Upper lobe of right lung (tissue), 1 donor: Measurements from ENCODE around the gene PSMD5. TPM values are rescaled to one million over a fixed set of nuclear protein-coding genes. Genes with fewer than 3 reads are reported as not detected.

ENCODE experiments used
- ATAC-seq: fragments of 200-7000 bp; cut with Tn5 transposase; one replicate; pipeline ENCODE4 v1.9.1; 2020; ENCODE audit warnings: mild to moderate bottlenecking, moderate library complexity
- DNase-seq: peaks from one replicate; pipeline ENCODE4 v3.0.0-alpha.2; 2020
- H3K27ac ChIP-seq: fragments of 200-600 bp; one replicate; pipeline ENCODE4 v1.8.0; 2022
- H3K27me3 ChIP-seq: fragments of 200-600 bp; one replicate; pipeline ENCODE4 v1.8.0; 2022; ENCODE audit warnings: mild to moderate bottlenecking
- H3K36me3 ChIP-seq: fragments of 200-600 bp; one replicate; pipeline ENCODE4 v1.8.0; 2022
- H3K4me1 ChIP-seq: fragments of 200-600 bp; one replicate; pipeline ENCODE4 v1.8.0; 2022
- H3K4me3 ChIP-seq: fragments of 200-600 bp; one replicate; pipeline ENCODE4 v1.8.0; 2022; ENCODE audit warnings: mild to moderate bottlenecking
- H3K9me3 ChIP-seq: fragments of 200-600 bp; one replicate; pipeline ENCODE4 v1.8.0; 2022
- CTCF ChIP-seq: fragments of 200-600 bp; IDR thresholded peaks from one replicate; pipeline ENCODE4 v1.8.0; 2022; ENCODE audit warnings: antibody characterized with exemption
- intact Hi-C: fragments of 100-400 bp; cut with DNase I; formaldehyde crosslinking; loops from one replicate; pipeline ENCODE4 v1.11.0; 2022
- total RNA-seq: library from RNA; stranded (reverse); fragmentation: NEBNext Ultra II Directional; extraction: Animal tissue kit (Norgen Biotek cat#: 25700); gene quantifications from one replicate; pipeline ENCODE4 v1.2.1, GENCODE V29; 2021
- donor health status: DM: no; HTN: yes; CAD: no; lungs with severe emphysema.

PSMD5 gene
- total RNA-seq, 1 donor from 2014 or later: 38.2 TPM

- peaks cover 41% of the 10 kb centered on the region for H3K36me3 ChIP-seq
- intact Hi-C loops: no loop called here
These were observed 16.6 kb upstream of the PSMD5 start for GRCh38 chr9:120859361-120859760.

DNA sequence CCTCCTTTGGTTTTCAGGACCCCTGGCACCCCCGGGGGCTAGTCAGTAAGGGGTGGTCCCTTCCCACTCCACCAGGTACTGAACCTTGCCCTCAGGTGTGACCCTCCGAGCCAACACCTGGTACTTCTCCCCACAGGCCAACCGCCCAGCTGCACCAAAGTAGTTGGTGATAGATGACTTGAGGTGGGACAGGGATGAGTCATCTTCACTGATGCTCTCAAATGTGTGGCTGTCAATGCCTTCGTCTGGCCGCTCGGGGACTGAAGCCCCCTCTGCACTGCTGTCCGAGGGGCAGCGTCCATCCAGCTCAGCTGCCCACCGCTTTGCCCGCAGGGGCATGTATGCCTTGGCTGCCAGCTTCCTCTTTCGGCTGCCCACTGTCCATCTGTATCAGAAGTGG lies 15.2 kb upstream of the PSMD5 start:
- H3K27me3 ChIP-seq: no peaks in the 10 kb centered on the region
- no peak overlapping the region for H3K4me3 ChIP-seq
- no peak for TF ChIP-seq CTCF
- intact Hi-C loops: no loop called here
- ATAC-seq (no peak), DNase-seq (no peak)
- no peak overlapping the region for H3K27ac ChIP-seq
- H3K36me3 ChIP-seq: peaks cover 41% of the 10 kb centered on the region
- H3K4me1 ChIP-seq: no peaks in the 10 kb centered on the region
- no peaks in the 10 kb centered on the region for H3K9me3 ChIP-seq

More at GRCh38 chr9:120859361-120859760, 16.6 kb upstream of the PSMD5 start:
- Histone ChIP-seq H3K4me3 (no peak overlapping the region), H3K27me3 (no peaks in the 10 kb centered on the region), H3K27ac (no peak overlapping the region), H3K4me1 (no peaks in the 10 kb centered on the region), H3K9me3 (no peaks in the 10 kb centered on the region)
- DNase-seq (no peak), ATAC-seq (no peak)
- TF ChIP-seq CTCF: no peak

- no peak for TF ChIP-seq CTCF
- H3K27ac ChIP-seq: no peak overlapping the region
- ATAC-seq: no peak
- intact Hi-C loops: no loop called here
- H3K36me3 ChIP-seq: peaks cover 38% of the 10 kb centered on the region
- no peaks in the 10 kb centered on the region for H3K9me3 ChIP-seq
- DNase-seq: no peak
- no peaks in the 10 kb centered on the region for H3K4me1 ChIP-seq
- no peak overlapping the region for H3K4me3 ChIP-seq
- no peaks in the 10 kb centered on the region for H3K27me3 ChIP-seq
These were observed 14.8 kb upstream of the PSMD5 start for GRCh38 chr9:120857481-120857880.

GRCh38 chr9:120856700-120857099 lies 14.0 kb upstream of the PSMD5 start:
- no peaks in the 10 kb centered on the region for H3K9me3 ChIP-seq
- H3K36me3 ChIP-seq: peaks cover 32% of the 10 kb centered on the region
- no peaks in the 10 kb centered on the region for H3K4me1 ChIP-seq
- ATAC-seq (peak; percentile 38), DNase-seq (no peak)
- no peaks in the 10 kb centered on the region for H3K27me3 ChIP-seq
- no peak overlapping the region for H3K27ac ChIP-seq
- intact Hi-C loops: no loop called here
- no peak for TF ChIP-seq CTCF
- H3K4me3 ChIP-seq: no peak overlapping the region

- ATAC-seq (no peak), DNase-seq (no peak)
- Histone ChIP-seq H3K4me3 (no peak overlapping the region), H3K27me3 (no peaks in the 10 kb centered on the region), H3K9me3 (no peaks in the 10 kb centered on the region), H3K4me1 (no peaks in the 10 kb centered on the region), H3K36me3 (peaks cover 28% of the 10 kb centered on the region), H3K27ac (no peak overlapping the region)
- no peak for TF ChIP-seq CTCF
- intact Hi-C loops: no loop called here
These were observed 13.3 kb upstream of the PSMD5 start for GRCh38 chr9:120855827-120856670.
